Esophagus muscularis mucosa (tissue), 3 donors: ENCODE results near the gene SIX2.

Experiments
- CTCF ChIP-seq, 3 experiments: fragments of 200-600 bp in 2 of 3; fragments of 450-650 bp in 1 of 3; sonication (generic) in 2 of 3; IDR thresholded peaks; one replicate each; pipeline ENCODE4 v1.5.1; 2017 to 2019; ENCODE audit warnings: antibody characterized with exemption in 3 of 3, mild to moderate bottlenecking in 2 of 3, moderate library complexity in 1 of 3
- POLR2AphosphoS5 ChIP-seq, 2 donors: sonication (generic); formaldehyde crosslinking; IDR thresholded peaks; one replicate each; pipeline ENCODE4 v1.6.1; 2017; ENCODE audit warnings: antibody characterized with exemption in 2 of 2

DNA sequence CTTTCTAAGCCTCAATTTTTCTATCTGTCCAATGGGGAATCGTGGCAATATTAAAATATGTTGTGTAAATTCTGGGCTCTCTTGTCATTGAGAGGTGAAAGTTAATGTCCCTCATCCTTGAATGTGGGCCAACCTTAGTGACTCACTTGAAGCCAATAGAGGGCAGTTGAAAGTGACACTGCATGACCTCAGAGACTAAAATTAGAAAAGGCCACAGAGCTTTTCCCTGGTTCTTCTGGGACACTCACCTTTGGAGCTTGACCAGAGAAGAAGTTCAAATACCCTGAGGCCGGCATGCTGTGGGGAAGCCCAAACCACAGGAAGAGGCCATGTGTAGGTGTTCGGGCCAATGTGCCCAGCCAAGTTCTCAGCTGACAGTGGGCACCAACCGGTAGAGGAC, 24.1 kb upstream of the SIX2 start:
- TF ChIP-seq POLR2AphosphoS5 (IDR thresholded peaks at IDR 0.05) (no peak), CTCF (IDR thresholded peaks at IDR 0.05) (no peak)
